Hepatocyte (in vitro differentiated cells): ENCODE results near the gene SCN2B.

Experiments used
- CTCF ChIP-seq: fragments of 200-600 bp; sonication (generic); IDR thresholded peaks from 2 replicates; pipeline ENCODE4 v1.5.1; 2016; ENCODE audit warnings: antibody characterized with exemption, mild to moderate bottlenecking; ENCODE audit not compliant: poor library complexity
- EZH2 ChIP-seq: fragments of 200-600 bp; sonication (generic); IDR thresholded peaks from 2 replicates; pipeline ENCODE4 v1.6.1; 2016; ENCODE audit warnings: antibody characterized with exemption, mild to moderate bottlenecking, borderline replicate concordance
- EZH2phosphoT487 ChIP-seq: fragments of 200-600 bp; sonication (generic); IDR thresholded peaks from one replicate; pipeline ENCODE4 v1.6.1; 2018; ENCODE audit warnings: antibody characterized with exemption, mild to moderate bottlenecking, low read depth, moderate library complexity; ENCODE audit not compliant: unreplicated experiment, severe bottlenecking

DNA sequence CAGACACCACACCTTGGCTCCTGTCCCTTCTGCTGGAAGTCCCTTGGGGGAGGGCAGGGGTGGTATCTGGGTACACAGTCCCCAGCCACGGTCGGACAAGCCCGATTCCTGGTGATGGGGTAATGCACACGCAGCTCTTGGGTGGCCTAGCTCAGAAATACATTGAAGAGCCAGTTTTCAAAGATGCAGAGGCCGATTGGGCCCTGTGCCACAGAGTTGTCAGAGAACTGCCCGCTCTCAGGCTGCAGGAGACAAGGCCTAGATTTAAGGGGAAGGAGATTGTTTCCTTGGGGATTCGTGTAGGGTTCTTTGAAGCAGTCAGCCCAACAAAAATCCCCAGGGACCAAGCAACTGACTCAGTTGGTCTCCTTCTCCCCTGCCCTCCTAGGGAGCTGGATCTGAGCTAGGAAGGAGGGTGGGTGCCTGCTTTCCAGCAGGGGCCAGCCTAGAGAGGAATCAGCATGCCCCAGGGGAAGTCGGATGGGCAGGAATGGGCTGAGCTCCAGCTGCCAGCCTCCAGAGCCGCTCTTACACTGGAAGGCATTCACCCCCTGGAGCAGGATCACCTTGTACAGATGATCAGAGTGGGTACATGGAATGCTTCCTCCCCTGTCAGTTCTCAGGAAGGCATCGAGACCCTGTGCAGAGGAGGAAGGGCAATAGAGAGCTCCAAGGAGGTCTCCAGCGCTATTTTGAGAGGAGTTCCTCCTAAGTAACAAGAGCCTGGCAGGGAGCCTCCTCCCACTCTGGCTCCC is 20.5 kb downstream of the SCN2B start:
- TF ChIP-seq CTCF: no peak
- no peak for TF ChIP-seq EZH2
- no peak for TF ChIP-seq EZH2phosphoT487
